Esophagus squamous epithelium (tissue), 4 donors: ENCODE measurements around the gene UTS2.

Experiments used
- CTCF ChIP-seq, 6 experiments: fragments of 450-650 bp in 4 of 6; fragments of 200-600 bp in 2 of 6; sonication (generic) in 2 of 6; IDR thresholded peaks; one replicate each; pipeline ENCODE4 v1.5.1; 2016 to 2019; ENCODE audit warnings: antibody characterized with exemption in 6 of 6, mild to moderate bottlenecking in 4 of 6, moderate library complexity in 4 of 6
- POLR2A ChIP-seq, 4 donors: fragments of 450-650 bp; IDR thresholded peaks; one replicate each; pipeline ENCODE4 v1.6.1; 2017; ENCODE audit warnings: antibody characterized with exemption in 4 of 4, mild to moderate bottlenecking in 4 of 4, moderate library complexity in 3 of 4

GRCh38 chr1:7833035-7833434, 19.8 kb downstream of the UTS2 start:
- TF ChIP-seq POLR2A (IDR thresholded peaks at IDR 0.05) (no peak), CTCF (IDR thresholded peaks at IDR 0.05) (no peak)
